ENCODE data around the gene UBE2E2.
"Not testable (repeated sequence)": the region's sequence is repeated elsewhere in the genome, so short reads cannot be mapped to it uniquely, and the experiment has no call there.

The UBE2E2 gene

GRCh38 chr3:23329471-23330105 lies 126.5 kb downstream of the UBE2E2 start:
- DNase-seq (ENCODE audit: low read depth in 2 of 2): no peak

DNA sequence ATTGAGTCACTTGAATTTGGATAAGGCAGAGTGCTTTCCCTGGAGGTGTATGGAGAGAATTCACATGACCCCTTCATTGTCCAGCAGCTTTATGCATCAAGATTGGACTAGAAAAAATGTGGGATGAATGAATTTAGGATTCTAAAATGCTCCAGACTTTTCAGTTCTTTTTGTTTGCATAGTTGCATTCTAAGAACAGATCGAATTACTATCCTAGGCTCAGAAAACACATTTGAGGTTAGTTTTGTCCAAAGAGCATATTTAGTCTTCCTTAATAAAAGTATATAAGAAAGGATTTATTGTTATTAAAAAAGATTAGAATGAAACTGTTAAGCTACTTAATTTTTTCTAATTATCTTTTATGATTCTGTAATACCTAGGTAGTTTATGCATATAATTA lies 127.4 kb downstream of the UBE2E2 start:
- no peak for DNase-seq (ENCODE audit: low read depth in 2 of 2)

GRCh38 chr3:23331141-23331935 lies 128.2 kb downstream of the UBE2E2 start:
- no peak for DNase-seq (ENCODE audit: low read depth in 2 of 2)

GRCh38 chr3:23333633-23334032 lies 130.5 kb downstream of the UBE2E2 start:
- DNase-seq (ENCODE audit: low read depth in 2 of 2): no peak

DNA sequence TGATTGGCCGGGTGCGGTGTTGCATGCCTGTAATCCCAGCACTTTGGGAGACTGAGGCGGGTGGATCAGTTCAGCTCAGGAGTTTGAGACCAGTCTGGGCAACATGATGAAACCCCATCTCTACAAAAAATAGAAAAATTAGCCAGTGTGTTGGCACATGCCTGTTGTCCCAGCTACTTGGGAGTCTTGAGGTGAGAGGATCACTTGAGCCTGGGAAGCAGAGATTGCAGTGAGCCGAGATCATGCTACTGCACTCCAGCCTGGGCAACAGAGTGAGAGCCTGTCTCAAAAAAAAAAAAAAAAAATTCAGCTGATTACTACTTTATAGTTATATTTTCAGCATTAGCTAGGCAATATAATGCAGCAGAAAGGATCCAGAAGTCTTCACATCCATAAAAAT lies 133.7 kb downstream of the UBE2E2 start:
- not testable (repeated sequence) for DNase-seq (ENCODE audit: low read depth in 2 of 2)

- no peak for DNase-seq (ENCODE audit: low read depth in 2 of 2)
These were observed 138.2 kb downstream of the UBE2E2 start for GRCh38 chr3:23341147-23341838.

- no peak for DNase-seq (ENCODE audit: low read depth in 2 of 2)
These were observed 139.2 kb downstream of the UBE2E2 start for GRCh38 chr3:23342343-23342742.

DNA sequence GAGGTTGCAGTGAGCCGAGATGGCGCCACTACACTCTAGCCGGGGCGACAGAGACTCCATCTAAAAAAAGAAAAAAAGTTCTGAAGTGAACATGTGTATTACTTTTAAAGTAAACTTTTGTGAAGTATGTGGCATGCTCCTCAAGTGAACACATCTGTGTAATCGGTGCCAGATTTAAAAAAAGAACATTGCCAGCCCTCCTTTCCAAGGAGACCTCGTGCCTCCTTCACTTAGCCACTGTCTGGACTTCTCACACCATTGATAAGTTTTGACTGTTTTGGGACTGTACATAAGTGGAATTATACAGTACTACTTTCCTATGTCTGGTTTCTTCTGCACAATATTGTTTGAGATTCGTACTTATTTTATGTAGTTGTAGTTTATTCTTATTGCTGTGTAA lies 140.4 kb downstream of the UBE2E2 start:
- DNase-seq (ENCODE audit: low read depth in 2 of 2): no peak

DNA sequence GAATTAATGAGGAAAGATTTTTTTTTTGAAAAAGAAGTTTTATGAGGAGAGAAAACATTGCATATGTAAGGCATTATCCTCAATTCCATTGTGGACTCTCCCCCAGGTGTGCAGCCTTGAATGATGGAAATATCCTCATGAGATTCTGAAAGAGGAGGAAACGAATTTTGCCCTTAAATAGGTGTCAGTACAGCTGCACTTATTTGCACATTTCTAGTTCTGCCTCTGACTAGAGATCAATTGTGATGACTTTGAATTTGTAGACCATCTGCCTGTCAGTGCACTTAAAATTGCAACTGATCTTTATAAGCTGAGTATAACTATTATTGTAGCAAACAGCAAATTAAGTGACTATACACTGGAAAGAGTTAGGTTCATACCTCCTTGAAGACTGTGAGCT lies 141.8 kb downstream of the UBE2E2 start:
- DNase-seq (ENCODE audit: low read depth in 2 of 2): no peak

DNA sequence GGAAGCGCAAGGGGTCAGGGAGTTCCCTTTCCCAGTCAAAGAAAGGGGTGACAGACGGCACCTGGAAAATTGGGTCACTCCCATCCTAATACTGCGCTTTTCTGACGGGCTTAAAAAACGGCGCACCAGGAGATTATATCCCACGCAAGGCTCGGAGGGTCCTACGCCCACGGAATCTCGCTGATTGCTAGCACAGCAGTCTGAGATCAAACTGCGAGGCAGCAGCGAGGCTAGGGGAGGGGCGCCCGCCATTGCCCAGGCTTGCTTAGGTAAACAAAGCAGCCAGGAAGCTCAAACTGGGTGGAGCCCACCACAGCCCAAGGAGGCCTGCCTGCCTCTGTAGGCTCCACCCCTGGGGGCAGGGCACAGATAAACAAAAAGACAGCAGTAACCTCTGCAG lies 146.3 kb downstream of the UBE2E2 start:
- not testable (repeated sequence) for DNase-seq (ENCODE audit: low read depth in 2 of 2)

- no peak for DNase-seq (ENCODE audit: low read depth in 2 of 2)
These were observed 153.0 kb downstream of the UBE2E2 start for GRCh38 chr3:23356169-23356568.

- DNase-seq (ENCODE audit: low read depth in 2 of 2): no peak
These were observed 153.8 kb downstream of the UBE2E2 start for GRCh38 chr3:23356923-23357322.

- DNase-seq (ENCODE audit: low read depth in 2 of 2): no peak
These were observed 156.0 kb downstream of the UBE2E2 start for GRCh38 chr3:23359116-23359515.

DNA sequence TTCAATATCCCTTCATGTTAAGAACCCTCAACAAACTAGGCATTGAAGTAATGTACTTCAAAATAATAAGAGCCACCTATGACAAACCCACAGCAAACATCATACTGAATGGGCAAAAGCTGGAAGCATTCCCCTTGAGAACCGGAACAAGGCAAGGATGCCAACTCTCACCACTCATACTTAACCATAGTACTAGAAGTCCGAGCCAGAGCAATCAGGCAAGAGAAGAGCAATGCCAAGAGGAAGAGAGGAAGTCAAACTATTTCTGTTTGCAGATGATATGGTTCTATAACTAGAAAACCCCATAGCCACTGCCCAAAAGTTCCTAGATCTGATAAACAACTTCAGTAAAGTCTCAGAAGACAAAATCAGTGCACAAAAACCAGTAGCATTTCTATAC lies 161.9 kb downstream of the UBE2E2 start:
- DNase-seq (ENCODE audit: low read depth in 2 of 2): no peak

DNA sequence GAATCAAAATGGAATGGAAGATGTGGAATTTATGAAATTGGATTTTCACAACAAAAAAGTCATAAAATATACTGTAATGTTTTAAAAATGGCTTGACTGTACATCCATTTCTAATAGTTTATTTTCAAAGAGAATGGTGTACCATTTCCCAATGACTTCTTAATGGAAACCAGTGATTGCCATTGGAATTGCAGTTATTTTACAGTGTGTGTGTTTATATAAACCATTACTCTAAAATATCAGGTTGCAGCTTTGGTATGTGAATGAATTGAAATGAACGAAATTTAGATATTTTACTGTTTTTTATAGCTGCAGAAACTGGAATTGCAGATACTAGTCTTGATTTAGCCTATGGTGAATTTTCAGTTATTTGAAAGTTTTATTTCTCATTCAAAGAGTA lies 165.6 kb downstream of the UBE2E2 start:
- DNase-seq (ENCODE audit: low read depth in 2 of 2): no peak

DNA sequence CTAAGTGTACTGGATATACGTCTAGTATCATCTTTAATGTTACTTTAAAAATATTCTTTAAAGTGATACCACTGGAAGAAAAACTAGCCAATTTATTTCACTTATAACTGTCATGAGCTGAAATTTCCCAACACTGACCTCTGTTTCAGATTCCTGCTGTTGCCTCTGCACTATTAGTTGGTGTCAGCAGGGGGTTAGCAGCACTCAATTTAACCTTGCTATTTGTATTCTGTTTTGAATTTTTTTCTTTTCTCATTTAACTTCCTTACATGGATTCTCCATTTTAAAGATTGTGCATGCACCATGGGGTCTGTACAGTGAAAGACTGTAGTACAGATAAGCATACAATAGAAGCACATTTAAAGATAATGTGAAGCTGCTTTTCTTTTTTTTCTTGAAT lies 169.2 kb downstream of the UBE2E2 start:
- DNase-seq (ENCODE audit: low read depth in 2 of 2): no peak

GRCh38 chr3:23376516-23377248 lies 173.6 kb downstream of the UBE2E2 start:
- DNase-seq (ENCODE audit: low read depth in 2 of 2): no peak

- DNase-seq (ENCODE audit: low read depth in 2 of 2): no peak
These were observed 175.0 kb downstream of the UBE2E2 start for GRCh38 chr3:23377928-23378672.

- no peak for DNase-seq (ENCODE audit: low read depth in 2 of 2)
These were observed 180.7 kb downstream of the UBE2E2 start for GRCh38 chr3:23383875-23384274.

- no peak for DNase-seq (ENCODE audit: low read depth in 2 of 2)
These were observed 182.2 kb downstream of the UBE2E2 start for GRCh38 chr3:23385327-23385726.

GRCh38 chr3:23387286-23387918 lies 184.3 kb downstream of the UBE2E2 start:
- no peak for DNase-seq (ENCODE audit: low read depth in 2 of 2)
